HG03045 (cell line): ENCODE results near the gene CFP.
A peak's percentile ranks its signal among the peaks of the same experiment; 100 is the strongest.

Experiments used
- ATAC-seq: cut with Tn5 transposase; IDR thresholded peaks from one replicate; pipeline ENCODE4 v1.9.1; 2021; ENCODE audit warnings: mild to moderate bottlenecking, moderate library complexity; ENCODE audit not compliant: unreplicated experiment

Gene CFP

GRCh38 chrX:47638816-47639215 lies 9.1 kb upstream of the CFP start:
- no peak for ATAC-seq

- ATAC-seq: peak; percentile 77
These were observed 7.9 kb upstream of the CFP start for GRCh38 chrX:47637546-47638195.

- no peak for ATAC-seq
These were observed 5.3 kb upstream of the CFP start for GRCh38 chrX:47634871-47635575.

GRCh38 chrX:47633689-47634590 lies 4.2 kb upstream of the CFP start:
- no peak for ATAC-seq

GRCh38 chrX:47632666-47633065 lies 2.9 kb upstream of the CFP start:
- no peak for ATAC-seq

- no peak for ATAC-seq
These were observed 1.9 kb upstream of the CFP start for GRCh38 chrX:47631676-47632075.

- no peak for ATAC-seq
These were observed 748 bp downstream of the CFP start for GRCh38 chrX:47628982-47629381.

- ATAC-seq: no peak
These were observed 4.4 kb downstream of the CFP start for GRCh38 chrX:47625365-47625764.

GRCh38 chrX:47623540-47624027 lies 6.1 kb downstream of the CFP start:
- ATAC-seq: no peak

- ATAC-seq: no peak
These were observed 7.9 kb downstream of the CFP start for GRCh38 chrX:47621851-47622250.

- ATAC-seq: no peak
These were observed 9.4 kb downstream of the CFP start for GRCh38 chrX:47620303-47620685.

GRCh38 chrX:47619486-47620302 lies 10.0 kb downstream of the CFP start, which contains the start of gene SYN1:
SYN1 (minus strand) TSS chrX:47619857; CDS start chrX:47619728, 129 bp downstream.
- ATAC-seq: peak; percentile 76

GRCh38 chrX:47618923-47619485 lies 10.7 kb downstream of the CFP start:
- ATAC-seq: no peak

GRCh38 chrX:47614618-47615017 lies 15.1 kb downstream of the CFP start:
- ATAC-seq: no peak

GRCh38 chrX:47613082-47613481 lies 16.6 kb downstream of the CFP start:
- no peak for ATAC-seq

GRCh38 chrX:47612418-47612817 lies 17.3 kb downstream of the CFP start:
- ATAC-seq: no peak

- no peak for ATAC-seq
These were observed 17.8 kb downstream of the CFP start for GRCh38 chrX:47611926-47612325.

- no peak for ATAC-seq
These were observed 18.2 kb downstream of the CFP start for GRCh38 chrX:47611489-47611888.

- ATAC-seq: no peak
These were observed 19.2 kb downstream of the CFP start for GRCh38 chrX:47610511-47610910.

GRCh38 chrX:47608130-47608810 lies 21.5 kb downstream of the CFP start:
- no peak for ATAC-seq
